ENCODE results near the gene FA2H.

DNA sequence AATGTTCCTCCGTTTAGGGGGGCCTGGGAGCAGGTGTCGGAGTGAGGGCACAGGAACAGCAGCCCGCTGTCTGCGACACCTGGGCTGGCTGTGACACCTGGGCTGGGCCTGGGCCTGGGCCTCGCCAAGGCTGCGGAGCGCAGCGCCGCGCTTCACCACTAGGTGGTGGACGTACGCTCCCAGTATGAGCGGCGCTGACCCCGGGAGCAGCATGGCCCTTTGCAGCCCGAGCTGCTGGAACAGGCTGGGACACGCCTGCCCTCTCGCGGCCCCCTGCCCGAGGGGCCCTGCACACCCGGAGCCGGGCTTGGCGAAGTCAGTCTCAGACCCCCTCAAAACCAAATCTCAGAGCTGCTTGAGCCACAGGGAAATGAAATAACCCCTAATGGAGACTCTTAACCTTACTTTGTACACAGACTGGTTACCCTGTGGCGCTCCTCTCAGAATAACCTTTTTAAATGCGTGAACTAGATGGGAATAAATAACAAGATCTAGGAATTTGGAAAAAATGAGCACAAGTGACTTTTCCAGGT lies 38.6 kb upstream of the FA2H start:
- TF ChIP-seq POLR2A (IDR thresholded peaks at IDR 0.05): no peak
- peak; percentile 73 to 91 (median 88) for TF ChIP-seq CTCF (IDR thresholded peaks at IDR 0.05)
